OCI-LY3 (cell line): ENCODE results near the gene PIK3CD.

Experiments
- H2AFZ ChIP-seq: fragments of 200-600, 300-600 bp; shearing (Covaris generic); 2 replicates; pipeline ENCODE4 v1.6.0; 2014; ENCODE audit warnings: antibody characterized with exemption, low read depth, low read length
- H3K27ac ChIP-seq: fragments of 200-600, 300-600 bp; sonication (generic); 2 replicates; pipeline ENCODE4 v1.5.1; 2014; ENCODE audit warnings: mild to moderate bottlenecking, low read length, moderate library complexity, mixed read lengths
- H3K27me3 ChIP-seq: fragments of 200-600, 300-600 bp; sonication (generic); 2 replicates; pipeline ENCODE4 v1.6.1; 2014; ENCODE audit warnings: low read depth, low read length, mixed read lengths
- H3K36me3 ChIP-seq: fragments of 200-600, 300-600 bp; sonication (generic); replicated peaks from 2 replicates; pipeline ENCODE3; 2014; ENCODE audit warnings: low read depth, low read length, mixed read lengths
- H3K4me1 ChIP-seq: fragments of 300-600, 200-600 bp; sonication (generic); 2 replicates; pipeline ENCODE4 v1.6.1; 2014; ENCODE audit warnings: low read length, mixed read lengths
- H3K4me2 ChIP-seq: fragments of 200-600, 300-600 bp; sonication (generic); 2 replicates; pipeline ENCODE4 v1.6.1; 2014; ENCODE audit warnings: low read length, mixed read lengths
- H3K4me3 ChIP-seq: fragments of 300-600, 200-600 bp; sonication (generic); 2 replicates; pipeline ENCODE4 v1.5.1; 2014; ENCODE audit warnings: antibody characterized with exemption, mild to moderate bottlenecking, low read length, moderate library complexity
- H3K79me2 ChIP-seq: fragments of 300-600, 200-600 bp; shearing (Covaris generic); 2 replicates; pipeline ENCODE4 v1.6.1; 2014; ENCODE audit warnings: mild to moderate bottlenecking, low read length, mixed read lengths
- H3K9ac ChIP-seq: fragments of 300-600, 200-600 bp; shearing (Covaris generic); 2 replicates; pipeline ENCODE4 v1.6.0; 2014; ENCODE audit warnings: mild to moderate bottlenecking, low read length, moderate library complexity
- H3K9me3 ChIP-seq: fragments of 200-600, 300-600 bp; shearing (Covaris generic); 2 replicates; pipeline ENCODE4 v1.6.1; 2014; ENCODE audit warnings: low read length, mixed read lengths; ENCODE audit not compliant: insufficient read depth
- H4K20me1 ChIP-seq: fragments of 200-600, 300-600 bp; sonication (generic); 2 replicates; pipeline ENCODE4 v1.6.1; 2016; ENCODE audit warnings: low read length, mixed read lengths; ENCODE audit not compliant: insufficient read depth
- CTCF ChIP-seq: fragments of 200-600, 300-600 bp; sonication (generic); IDR thresholded peaks from 2 replicates; pipeline ENCODE4 v1.5.1; 2014; ENCODE audit warnings: antibody characterized with exemption, low read length, low read depth
- EZH2phosphoT487 ChIP-seq: fragments of 200-600 bp; shearing (Covaris generic); IDR thresholded peaks from 2 replicates; pipeline ENCODE4 v1.6.1; 2018; ENCODE audit warnings: antibody characterized with exemption, mixed run types, low read depth

The PIK3CD gene

GRCh38 chr1:9774712-9775679 is 123.5 kb downstream of the PIK3CD start:
- H3K79me2 ChIP-seq: peaks cover 35% of the 10 kb centered on the region
- no peak overlapping the region for H3K27ac ChIP-seq
- TF ChIP-seq CTCF: no peak
- no peak for TF ChIP-seq EZH2phosphoT487
- H2AFZ ChIP-seq: no peak overlapping the region
- no peaks in the 10 kb centered on the region for H3K36me3 ChIP-seq
- H3K9me3 ChIP-seq: no peaks in the 10 kb centered on the region
- H3K27me3 ChIP-seq: no peaks in the 10 kb centered on the region
- no peak overlapping the region for H3K4me2 ChIP-seq
- H3K9ac ChIP-seq: no peak overlapping the region
- H4K20me1 ChIP-seq: peaks cover 8% of the 10 kb centered on the region; the same call in 1 of the 2 replicates
- H3K4me1 ChIP-seq: no peaks in the 10 kb centered on the region
- no peak overlapping the region for H3K4me3 ChIP-seq

- TF ChIP-seq EZH2phosphoT487 (no peak), CTCF (no peak)
- H3K79me2 ChIP-seq: peaks cover 45% of the 10 kb centered on the region
- H3K9ac ChIP-seq: no peak overlapping the region
- no peaks in the 10 kb centered on the region for H3K27me3 ChIP-seq
- H3K4me2 ChIP-seq: no peak overlapping the region
- H4K20me1 ChIP-seq: peaks cover 13% of the 10 kb centered on the region; the same call in 1 of the 2 replicates
- H3K27ac ChIP-seq: no peak overlapping the region
- no peak overlapping the region for H2AFZ ChIP-seq
- no peak overlapping the region for H3K4me3 ChIP-seq
- no peaks in the 10 kb centered on the region for H3K36me3 ChIP-seq
- no peaks in the 10 kb centered on the region for H3K9me3 ChIP-seq
- H3K4me1 ChIP-seq: no peaks in the 10 kb centered on the region
Observed at GRCh38 chr1:9776685-9777084, 125.2 kb downstream of the PIK3CD start.
